GM10847 (cell line): ENCODE results near the gene BRAF.

Experiments
- POLR2A ChIP-seq: IDR thresholded peaks from 2 replicates; pipeline ENCODE4 v1.6.1; 2011; ENCODE audit not compliant: insufficient read length; ENCODE audit errors: extremely low read depth

Gene BRAF

DNA sequence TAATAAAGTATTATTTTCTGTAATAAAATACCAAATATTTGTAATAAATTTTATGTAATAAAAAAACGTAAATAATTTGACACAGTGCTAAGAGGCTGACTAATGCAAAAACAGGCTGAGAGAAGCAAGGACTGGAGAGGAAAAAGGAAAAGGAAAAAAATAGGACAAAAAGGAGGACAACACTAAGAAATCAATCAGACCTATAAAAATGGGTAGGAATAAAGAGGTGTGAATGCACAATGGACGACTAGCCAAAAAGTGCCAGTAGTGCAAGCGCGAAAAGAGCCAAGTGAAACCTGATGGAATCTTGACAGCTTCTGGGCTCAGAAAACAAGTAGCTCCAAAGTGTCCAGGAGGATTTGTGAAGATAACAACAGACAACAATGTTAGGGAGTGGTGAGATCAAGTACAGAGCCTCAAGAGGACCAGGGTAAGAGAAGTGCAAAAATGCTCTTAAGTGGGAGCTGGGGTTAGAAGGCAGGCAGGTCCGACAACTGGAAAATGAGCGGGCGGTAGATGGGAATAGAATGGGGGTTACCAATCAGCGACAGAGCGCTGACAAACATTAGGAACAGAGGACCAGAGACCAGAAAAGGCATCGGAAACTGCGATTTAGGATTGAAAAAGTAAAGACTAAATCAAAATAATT lies 1.2 kb downstream of the BRAF start:
- no peak for TF ChIP-seq POLR2A

DNA sequence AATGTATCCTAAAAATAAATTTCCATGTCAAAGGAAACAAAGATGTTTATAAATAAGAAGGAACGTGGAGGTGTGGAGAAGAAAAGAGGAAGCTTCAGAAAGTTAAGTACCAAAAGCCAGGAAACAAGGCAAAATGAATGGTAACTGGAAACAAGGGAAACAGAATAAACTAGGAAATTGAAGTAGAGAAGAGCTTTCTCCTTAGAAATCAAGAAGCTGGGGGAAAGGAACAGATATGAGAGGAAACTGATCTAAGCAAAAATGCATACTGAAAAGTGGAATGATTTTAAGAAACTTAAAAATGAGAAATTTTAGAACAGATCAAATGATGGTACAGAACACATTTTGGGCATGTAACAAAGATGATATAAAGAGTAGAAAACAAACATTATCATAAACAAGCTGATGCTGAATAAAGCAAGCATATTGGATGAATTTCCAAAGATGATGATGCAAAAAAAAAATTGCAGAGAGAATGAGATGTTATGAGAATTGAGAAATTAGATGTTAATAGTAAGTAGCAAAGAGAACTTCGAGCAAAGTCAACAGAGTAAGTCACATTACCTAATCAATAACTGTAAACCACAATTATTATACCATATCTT lies 1.9 kb downstream of the BRAF start:
- TF ChIP-seq POLR2A: no peak

DNA sequence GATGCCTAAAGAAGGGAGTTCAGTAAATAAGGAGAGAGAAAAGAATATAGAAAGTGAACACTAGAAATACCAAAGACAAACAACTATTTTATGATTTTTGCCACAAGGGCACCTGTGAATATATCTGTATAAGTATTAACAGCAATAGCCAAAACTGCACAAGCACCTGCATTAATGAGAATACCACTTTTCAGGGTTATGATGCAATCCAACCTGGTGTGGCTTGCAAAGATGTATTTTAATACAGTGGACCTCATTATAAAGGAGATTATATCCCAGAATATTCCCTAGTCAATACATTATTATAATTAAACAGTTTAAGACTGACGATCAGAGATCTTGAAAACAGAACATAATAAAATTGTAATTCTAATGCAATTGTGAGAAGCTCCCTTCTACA lies 4.0 kb downstream of the BRAF start:
- TF ChIP-seq POLR2A: no peak

- TF ChIP-seq POLR2A: no peak
Measured at GRCh38 chr7:140918236-140918635, 6.5 kb downstream of the BRAF start.

DNA sequence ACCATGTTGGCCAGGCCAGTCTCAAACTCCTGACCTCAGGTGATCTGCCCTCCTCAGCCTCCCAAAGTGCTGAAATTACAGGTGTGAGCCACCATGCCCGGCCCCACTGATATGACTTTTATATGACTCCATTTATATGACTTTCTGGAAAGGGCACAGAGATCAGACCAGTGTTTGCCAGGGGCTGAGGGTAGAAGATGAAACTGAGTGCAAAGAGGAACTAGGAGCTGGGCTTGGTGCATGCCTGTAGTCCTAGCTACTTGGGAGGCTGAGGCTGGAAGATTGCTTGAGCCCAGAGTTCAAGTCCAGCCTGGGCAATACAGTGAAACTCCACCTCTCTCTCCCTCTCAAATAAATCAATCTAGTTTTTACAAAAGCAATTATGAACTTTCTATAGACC lies 7.5 kb downstream of the BRAF start:
- TF ChIP-seq POLR2A: no peak

GRCh38 chr7:140915935-140916555 lies 8.7 kb downstream of the BRAF start:
- no peak for TF ChIP-seq POLR2A

GRCh38 chr7:140914083-140914482 lies 10.6 kb downstream of the BRAF start:
- no peak for TF ChIP-seq POLR2A

DNA sequence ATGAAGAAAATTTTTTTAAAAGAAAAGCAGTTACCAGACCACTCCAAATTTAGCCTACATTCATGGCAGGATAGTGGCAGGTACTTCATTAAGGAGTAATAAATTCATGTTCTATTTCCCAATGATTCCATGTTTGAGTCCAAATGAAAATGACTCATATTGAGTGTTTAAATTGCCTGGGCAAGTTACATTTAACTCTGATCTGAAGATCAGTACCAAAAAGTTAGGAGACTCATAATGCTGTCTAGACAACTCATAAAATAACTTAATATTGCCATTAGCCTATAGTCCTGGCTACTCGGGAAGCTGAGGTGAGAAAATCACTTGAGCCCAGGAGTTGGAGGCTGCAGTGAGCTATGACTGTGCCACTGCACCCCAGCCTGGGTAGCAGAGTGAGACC lies 13.0 kb downstream of the BRAF start:
- TF ChIP-seq POLR2A: no peak

DNA sequence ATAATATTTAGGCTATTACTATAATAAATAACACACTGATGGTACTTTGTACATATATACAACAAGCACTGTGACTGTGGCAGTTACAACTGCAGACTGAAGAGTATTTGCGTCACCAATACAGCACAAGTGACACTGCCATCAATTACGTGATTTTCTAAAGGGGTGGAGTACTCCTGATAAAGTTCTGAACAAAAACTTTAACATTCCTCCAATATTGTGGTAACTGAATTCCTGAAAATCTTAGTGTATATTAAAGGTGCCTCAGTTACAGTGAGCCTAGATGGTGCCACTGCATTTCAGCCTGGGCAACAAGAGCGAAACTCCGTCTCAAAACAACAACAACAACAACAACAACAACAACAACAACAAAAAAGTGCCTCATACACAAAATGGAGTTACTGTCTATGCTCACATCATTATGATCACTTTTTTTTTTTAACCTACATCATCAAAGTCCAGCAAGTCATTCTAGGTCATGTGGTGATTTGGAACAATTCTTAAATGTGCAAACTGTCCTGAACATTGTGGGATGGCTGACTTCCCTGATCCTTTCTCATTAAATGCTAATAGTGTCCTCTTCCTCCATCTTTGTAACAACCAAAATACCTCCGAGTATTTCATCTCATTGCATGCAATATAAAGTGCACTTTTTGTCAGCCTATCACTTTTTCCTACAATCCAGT lies 15.1 kb downstream of the BRAF start:
- TF ChIP-seq POLR2A: no peak

DNA sequence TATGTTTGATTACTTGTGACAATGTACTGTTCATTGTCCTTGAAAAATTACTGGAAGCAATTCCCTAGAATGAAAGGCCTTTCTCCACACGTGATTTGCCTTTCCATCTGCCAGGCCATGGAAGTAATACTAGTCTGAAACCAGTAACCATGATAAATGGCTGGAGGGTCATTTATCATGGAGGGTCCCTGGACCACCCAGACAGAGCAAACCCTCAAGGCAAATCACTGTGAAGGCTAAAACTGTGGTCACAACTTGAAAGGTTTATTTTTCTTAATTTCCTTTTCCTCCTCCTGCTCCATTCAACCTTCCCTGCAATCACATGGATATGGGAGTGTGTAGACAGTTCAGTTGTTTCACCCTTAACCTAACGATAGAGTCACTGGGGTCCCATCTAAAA lies 16.4 kb downstream of the BRAF start:
- TF ChIP-seq POLR2A: no peak

- no peak for TF ChIP-seq POLR2A
Measured at GRCh38 chr7:140903741-140904480, 20.8 kb downstream of the BRAF start.

GRCh38 chr7:140902303-140902953 lies 22.3 kb downstream of the BRAF start:
- TF ChIP-seq POLR2A: no peak

DNA sequence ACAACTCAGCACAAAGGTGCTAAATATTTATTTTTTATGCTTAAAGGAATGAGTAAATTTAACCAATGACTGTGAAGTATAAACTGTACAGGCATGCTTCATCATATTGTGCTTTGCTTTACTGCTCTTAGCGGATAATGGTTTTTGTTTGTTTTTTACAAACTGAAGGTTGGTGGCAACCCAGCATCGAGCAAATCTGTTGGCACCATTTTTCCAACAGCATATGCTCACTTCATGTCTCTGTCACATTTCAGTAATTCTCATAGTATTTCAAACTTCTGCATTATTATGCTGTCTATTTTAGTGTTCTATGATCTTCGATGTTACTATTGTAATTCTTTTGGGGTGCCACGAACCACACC lies 22.8 kb downstream of the BRAF start:
- TF ChIP-seq POLR2A: no peak

DNA sequence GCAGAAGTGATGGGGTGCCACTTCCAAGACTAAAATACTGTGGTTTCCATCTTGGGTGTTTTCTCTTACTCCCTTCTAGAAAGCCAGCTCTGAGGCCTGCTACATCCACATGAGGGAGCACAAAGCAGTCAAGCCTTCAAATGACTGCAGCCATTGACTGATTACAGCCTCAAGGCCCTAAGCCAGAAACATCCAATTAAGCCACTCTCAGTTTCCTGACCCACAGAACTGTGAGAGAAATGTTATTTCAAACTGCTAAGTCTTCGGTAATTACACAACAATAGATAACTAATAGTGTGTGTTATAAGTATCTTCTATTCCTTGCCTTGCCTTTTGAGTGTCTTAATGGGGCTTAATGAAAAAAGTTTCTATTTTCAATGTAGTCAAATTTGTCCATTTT lies 24.8 kb downstream of the BRAF start:
- TF ChIP-seq POLR2A: no peak

DNA sequence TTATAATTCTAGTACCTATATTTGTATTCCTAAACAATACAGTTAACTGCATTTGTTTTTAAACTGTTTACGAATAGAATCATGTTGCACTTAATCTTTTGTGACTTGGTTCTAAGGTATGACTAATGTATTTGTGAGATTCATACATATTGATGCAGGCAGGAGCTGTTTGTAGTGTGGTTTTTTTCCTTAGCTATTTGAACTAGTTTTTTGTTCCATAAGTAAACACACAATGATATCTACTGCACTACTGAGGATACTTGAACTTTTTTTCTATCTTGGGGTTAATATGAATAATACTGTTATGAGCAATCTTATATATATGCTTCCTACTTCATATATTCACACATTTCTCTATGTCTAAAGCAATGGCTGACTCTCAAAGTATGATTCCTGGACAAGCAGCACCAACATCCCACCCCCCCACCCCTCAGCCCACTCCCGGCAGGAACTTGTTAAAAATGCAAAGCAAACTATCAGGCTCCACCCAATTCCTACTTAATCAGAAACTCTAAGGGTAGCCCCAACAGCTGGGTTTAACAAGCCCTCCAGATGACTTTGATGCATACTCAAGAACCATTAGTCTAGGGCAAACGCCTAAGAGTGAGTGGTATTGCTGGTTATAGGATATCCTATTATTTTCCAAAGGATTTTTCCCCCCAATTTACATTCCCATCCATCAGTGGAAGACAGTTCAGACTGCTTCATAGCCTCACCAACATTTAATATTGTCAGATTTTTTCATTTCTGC lies 25.8 kb downstream of the BRAF start:
- no peak for TF ChIP-seq POLR2A

DNA sequence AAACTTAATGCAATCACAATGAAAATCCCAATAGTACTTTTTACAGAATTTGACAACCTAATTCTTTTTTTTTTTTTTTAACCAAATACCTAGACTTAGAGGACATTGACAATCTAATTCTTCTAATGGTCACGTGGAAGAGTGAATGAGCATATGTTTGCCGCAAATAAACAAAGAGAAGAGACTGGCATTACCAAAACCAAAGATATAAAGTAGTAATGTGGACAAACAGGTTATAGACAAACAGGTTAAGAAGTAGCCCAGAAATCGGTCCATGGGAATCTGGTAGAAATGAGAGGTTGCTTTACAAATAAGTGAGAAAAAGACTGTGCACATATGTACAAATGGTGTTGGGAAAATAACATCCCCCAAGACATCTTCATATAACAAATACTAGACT lies 27.7 kb downstream of the BRAF start:
- no peak for TF ChIP-seq POLR2A
